ENCODE measurements around the gene CREM. TPM values are rescaled to one million over a fixed set of nuclear protein-coding genes. Genes with fewer than 3 reads are reported as not detected.
"Not testable (repeated sequence)": the region's sequence is repeated elsewhere in the genome, so short reads cannot be mapped to it uniquely, and the experiment has no call there.

Gene CREM
- total RNA-seq = 10 to 100 TPM; 11.3 to 14.5 TPM
- long read RNA-seq, partial matches to known transcripts = 2 of 20 reads
- long read RNA-seq, other reads (novel, unspliced or antisense) = 10 of 20 reads

- intact Hi-C loops (cut with DNase I, micrococcal nuclease) = loop anchor here (2.0 to 10.0 kb wide), 2 partner anchors 70 to 88 kb away; no protein-coding TSS in a partner anchor
- ATAC-seq = peak; percentile 93
- peak; percentile 99 to 100 for DNase-seq
Observed at GRCh38 chr10:35126530-35127288, at the start of gene CREM. Gene CREM (plus strand): TSS chr10:35126846. CDS start chr10:35137836, 10,990 bp downstream.

GRCh38 chr10:35079265-35079664, 47.4 kb upstream of the CREM start:
- intact Hi-C loops (cut with DNase I, micrococcal nuclease) = no loop called here
- ATAC-seq = no peak
- DNase-seq = no peak

- DNase-seq (no peak), ATAC-seq (no peak)
- intact Hi-C loops (cut with DNase I, micrococcal nuclease) = no loop called here
Observed at GRCh38 chr10:35079763-35080162, 46.9 kb upstream of the CREM start.

GRCh38 chr10:35080261-35080660, 46.4 kb upstream of the CREM start:
- DNase-seq; intact Hi-C loops (cut with DNase I, micrococcal nuclease); ATAC-seq: not testable (repeated sequence)

GRCh38 chr10:35083242-35083641, 43.4 kb upstream of the CREM start:
- DNase-seq (no peak), ATAC-seq (no peak)
- intact Hi-C loops (cut with DNase I, micrococcal nuclease) = no loop called here

GRCh38 chr10:35089611-35090161, 37.0 kb upstream of the CREM start:
- ATAC-seq = peak; percentile 23
- no peak for DNase-seq
- intact Hi-C loops (cut with DNase I, micrococcal nuclease) = no loop called here

GRCh38 chr10:35090162-35090954, 36.3 kb upstream of the CREM start, which contains the start of gene CUL2:
Gene CUL2 (minus strand): TSS chr10:35090341. CDS start chr10:35071317, 19,024 bp downstream.
- intact Hi-C loops (cut with DNase I, micrococcal nuclease) = no loop called here
- peak; percentile 90 to 91 for DNase-seq
- ATAC-seq = peak; percentile 97

GRCh38 chr10:35091994-35092790, 34.5 kb upstream of the CREM start:
- no peak for DNase-seq
- intact Hi-C loops (cut with DNase I, micrococcal nuclease) = no loop called here
- no peak for ATAC-seq

GRCh38 chr10:35092851-35093250, 33.8 kb upstream of the CREM start:
- intact Hi-C loops (cut with DNase I, micrococcal nuclease) = no loop called here
- DNase-seq = no peak
- no peak for ATAC-seq

GRCh38 chr10:35096312-35096711, 30.3 kb upstream of the CREM start:
- intact Hi-C loops (cut with DNase I, micrococcal nuclease) = no loop called here
- ATAC-seq = no peak
- DNase-seq = no peak

- intact Hi-C loops (cut with DNase I, micrococcal nuclease) = no loop called here
- no peak for DNase-seq
- ATAC-seq = no peak
Observed at GRCh38 chr10:35097510-35097909, 29.1 kb upstream of the CREM start.

- intact Hi-C loops (cut with DNase I, micrococcal nuclease) = no loop called here
- DNase-seq (no peak), ATAC-seq (no peak)
Observed at GRCh38 chr10:35103882-35104281, 22.8 kb upstream of the CREM start.

GRCh38 chr10:35112571-35112970, 14.1 kb upstream of the CREM start:
- intact Hi-C loops (cut with DNase I, micrococcal nuclease) = no loop called here

GRCh38 chr10:35119378-35119777, 7.3 kb upstream of the CREM start:
- intact Hi-C loops (cut with DNase I, micrococcal nuclease) = no loop called here
- DNase-seq (no peak), ATAC-seq (no peak)

More at GRCh38 chr10:35112571-35112970, 14.1 kb upstream of the CREM start:
- no peak for ATAC-seq
- no peak for DNase-seq

GRCh38 chr10:35124540-35124939, 2.1 kb upstream of the CREM start:
- intact Hi-C loops (cut with DNase I, micrococcal nuclease) = loop anchor here (5.0 to 10.0 kb wide), 2 partner anchors 90 to 93 kb away; no protein-coding TSS in a partner anchor

GRCh38 chr10:35126062-35126529, 550 bp upstream of the CREM start:
- ATAC-seq = peak; percentile 5
- intact Hi-C loops (cut with DNase I, micrococcal nuclease) = loop anchor here (2.0 to 10.0 kb wide), 2 partner anchors 71 to 89 kb away; no protein-coding TSS in a partner anchor
- DNase-seq = peak in 1 of 2 donors; percentile 27

More at GRCh38 chr10:35124540-35124939, 2.1 kb upstream of the CREM start:
- no peak for ATAC-seq
- no peak for DNase-seq

- intact Hi-C loops (cut with DNase I, micrococcal nuclease) = loop anchor here (2.0 to 10.0 kb wide), 2 partner anchors 69 to 87 kb away; no protein-coding TSS in a partner anchor
- ATAC-seq (peak; percentile 11), DNase-seq (peak; percentile 52 to 72)
Observed at GRCh38 chr10:35127289-35127891, 744 bp downstream of the CREM start.

Data from left colon (tissue), 2 donors.